HUES6 (cell line): ENCODE measurements around the gene CCDC61.
A peak's percentile ranks its signal among the peaks of the same experiment; 100 is the strongest.

Source experiments
- H3K27ac ChIP-seq: 2 replicates; pipeline ENCODE4 v1.7.0; 2013; ENCODE audit warnings: low read depth, mild to moderate bottlenecking, low read length, inconsistent platforms
- H3K27me3 ChIP-seq: 2 replicates; pipeline ENCODE4 v1.6.1; 2013; ENCODE audit warnings: low read length; ENCODE audit not compliant: control insufficient read depth, insufficient read depth
- H3K36me3 ChIP-seq: 2 replicates; pipeline ENCODE4 v1.6.1; 2013; ENCODE audit warnings: low read length; ENCODE audit not compliant: control insufficient read depth, insufficient read depth
- H3K4me1 ChIP-seq: 2 replicates; pipeline ENCODE4 v1.6.1; 2013; ENCODE audit warnings: low read length; ENCODE audit not compliant: control insufficient read depth, insufficient read depth
- H3K4me3 ChIP-seq: 2 replicates; pipeline ENCODE4 v1.5.1; 2013; ENCODE audit warnings: low read depth, low read length
- H3K9ac ChIP-seq: one replicate; pipeline ENCODE4 v1.6.1; 2013; ENCODE audit warnings: mild to moderate bottlenecking, low read length
- H3K9me3 ChIP-seq: 2 replicates; pipeline ENCODE4 v1.6.1; 2013; ENCODE audit warnings: low read depth, low read length; ENCODE audit not compliant: control insufficient read depth, insufficient read depth

Gene CCDC61

GRCh38 chr19:45960595-45961235, 34.6 kb upstream of the CCDC61 start:
- Histone ChIP-seq H3K9me3 (no peaks in the 10 kb centered on the region), H3K36me3 (peaks cover 3% of the 10 kb centered on the region; the same call in 1 of the 2 replicates), H3K4me1 (peaks cover 9% of the 10 kb centered on the region), H3K27me3 (peaks cover 27% of the 10 kb centered on the region; the same call in 1 of the 2 replicates), H3K27ac (no peak overlapping the region), H3K9ac (no peak overlapping the region), H3K4me3 (peak overlapping the region; percentile 37)

GRCh38 chr19:45962021-45962420, 33.2 kb upstream of the CCDC61 start:
- Histone ChIP-seq H3K9me3 (no peaks in the 10 kb centered on the region), H3K9ac (no peak overlapping the region), H3K4me1 (peaks cover 4% of the 10 kb centered on the region; the same call in 1 of the 2 replicates), H3K27me3 (peaks cover 28% of the 10 kb centered on the region; the same call in 1 of the 2 replicates), H3K27ac (no peak overlapping the region), H3K4me3 (no peak overlapping the region), H3K36me3 (peaks cover 3% of the 10 kb centered on the region; the same call in 1 of the 2 replicates)

- Histone ChIP-seq H3K36me3 (no peaks in the 10 kb centered on the region), H3K4me3 (no peak overlapping the region), H3K9ac (no peak overlapping the region), H3K4me1 (no peaks in the 10 kb centered on the region), H3K9me3 (no peaks in the 10 kb centered on the region), H3K27ac (no peak overlapping the region), H3K27me3 (peaks cover 48% of the 10 kb centered on the region)
Observed at GRCh38 chr19:45967246-45967645, 28.0 kb upstream of the CCDC61 start.

GRCh38 chr19:45968626-45969025, 26.6 kb upstream of the CCDC61 start:
- H3K27ac ChIP-seq = no peak overlapping the region
- no peak overlapping the region for H3K9ac ChIP-seq
- H3K9me3 ChIP-seq = no peaks in the 10 kb centered on the region
- no peaks in the 10 kb centered on the region for H3K36me3 ChIP-seq
- no peaks in the 10 kb centered on the region for H3K4me1 ChIP-seq
- no peak overlapping the region for H3K4me3 ChIP-seq
- peaks cover 58% of the 10 kb centered on the region for H3K27me3 ChIP-seq

GRCh38 chr19:45969676-45970075, 25.6 kb upstream of the CCDC61 start:
- Histone ChIP-seq H3K9me3 (no peaks in the 10 kb centered on the region), H3K27ac (no peak overlapping the region), H3K36me3 (no peaks in the 10 kb centered on the region), H3K27me3 (peaks cover 65% of the 10 kb centered on the region), H3K4me3 (no peak overlapping the region), H3K9ac (no peak overlapping the region), H3K4me1 (peaks cover 2% of the 10 kb centered on the region; the same call in 1 of the 2 replicates)

GRCh38 chr19:45971260-45971902, 23.9 kb upstream of the CCDC61 start:
- peaks cover 77% of the 10 kb centered on the region for H3K27me3 ChIP-seq
- no peak overlapping the region for H3K27ac ChIP-seq
- peaks cover 9% of the 10 kb centered on the region; the same call in 1 of the 2 replicates for H3K4me1 ChIP-seq
- H3K9ac ChIP-seq = no peak overlapping the region
- no peaks in the 10 kb centered on the region for H3K36me3 ChIP-seq
- H3K4me3 ChIP-seq = no peak overlapping the region
- H3K9me3 ChIP-seq = no peaks in the 10 kb centered on the region

- Histone ChIP-seq H3K36me3 (no peaks in the 10 kb centered on the region), H3K27me3 (peaks cover 76% of the 10 kb centered on the region), H3K9me3 (no peaks in the 10 kb centered on the region), H3K9ac (no peak overlapping the region), H3K27ac (no peak overlapping the region), H3K4me1 (peaks cover 9% of the 10 kb centered on the region; the same call in 1 of the 2 replicates), H3K4me3 (peak overlapping the region; percentile 19; the same call in 1 of the 2 replicates)
Observed at GRCh38 chr19:45972081-45972946, 23.0 kb upstream of the CCDC61 start.

GRCh38 chr19:45972947-45973540, 22.2 kb upstream of the CCDC61 start:
- Histone ChIP-seq H3K9ac (no peak overlapping the region), H3K9me3 (no peaks in the 10 kb centered on the region), H3K4me3 (peak overlapping the region; percentile 17; the same call in 1 of the 2 replicates), H3K27ac (no peak overlapping the region), H3K4me1 (peaks cover 9% of the 10 kb centered on the region; the same call in 1 of the 2 replicates), H3K27me3 (peaks cover 76% of the 10 kb centered on the region), H3K36me3 (no peaks in the 10 kb centered on the region)

- H3K36me3 ChIP-seq = no peaks in the 10 kb centered on the region
- H3K27me3 ChIP-seq = peaks cover 69% of the 10 kb centered on the region
- H3K4me1 ChIP-seq = peaks cover 9% of the 10 kb centered on the region; the same call in 1 of the 2 replicates
- no peak within 1 kb of the TSS for H3K27ac ChIP-seq
- no peaks in the 10 kb centered on the region for H3K9me3 ChIP-seq
- H3K9ac ChIP-seq = no peak within 1 kb of the TSS
- peak within 1 kb of the TSS; percentile 70 for H3K4me3 ChIP-seq
Observed at GRCh38 chr19:45973553-45974338, 21.5 kb upstream of the CCDC61 start, which contains the start of gene NOVA2. Gene NOVA2 (minus strand): TSS chr19:45973865. CDS start chr19:45973351, 514 bp downstream.
